Measurements from ENCODE around the gene KCNJ6.
"Not testable (repeated sequence)": the region's sequence is repeated elsewhere in the genome, so short reads cannot be mapped to it uniquely, and the experiment has no call there.

Gene KCNJ6

GRCh38 chr21:37668462-37669239 lies 247.6 kb downstream of the KCNJ6 start:
- H3K27me3 ChIP-seq (ENCODE audit: control insufficient read depth, insufficient read depth, low read length): peaks cover 3% of the 10 kb centered on the region
- no peaks in the 10 kb centered on the region for H3K9me3 ChIP-seq (replicated peaks; ENCODE audit: low read length)
- H3K36me3 ChIP-seq (ENCODE audit: insufficient read depth, low read length): no peaks in the 10 kb centered on the region
- no peak overlapping the region for H3K4me2 ChIP-seq (ENCODE audit: low read length)
- H3K4me3 ChIP-seq (ENCODE audit: low read length): no peak overlapping the region
- H3K9ac ChIP-seq (ENCODE audit: low read depth, low read length): no peak overlapping the region
- H3K4me1 ChIP-seq (ENCODE audit: control insufficient read depth, insufficient read depth, low read length): peaks cover 7% of the 10 kb centered on the region

- H3K36me3 ChIP-seq (ENCODE audit: insufficient read depth, low read length): no peaks in the 10 kb centered on the region
- H3K4me3 ChIP-seq (ENCODE audit: low read length): no peak overlapping the region
- no peak overlapping the region for H3K4me2 ChIP-seq (ENCODE audit: low read length)
- H3K27me3 ChIP-seq (ENCODE audit: control insufficient read depth, insufficient read depth, low read length): no peaks in the 10 kb centered on the region
- H3K4me1 ChIP-seq (ENCODE audit: control insufficient read depth, insufficient read depth, low read length): peaks cover 7% of the 10 kb centered on the region
- H3K9me3 ChIP-seq (replicated peaks; ENCODE audit: low read length): no peaks in the 10 kb centered on the region
- no peak overlapping the region for H3K9ac ChIP-seq (ENCODE audit: low read depth, low read length)
Measured at GRCh38 chr21:37667380-37667779, 248.9 kb downstream of the KCNJ6 start.

DNA sequence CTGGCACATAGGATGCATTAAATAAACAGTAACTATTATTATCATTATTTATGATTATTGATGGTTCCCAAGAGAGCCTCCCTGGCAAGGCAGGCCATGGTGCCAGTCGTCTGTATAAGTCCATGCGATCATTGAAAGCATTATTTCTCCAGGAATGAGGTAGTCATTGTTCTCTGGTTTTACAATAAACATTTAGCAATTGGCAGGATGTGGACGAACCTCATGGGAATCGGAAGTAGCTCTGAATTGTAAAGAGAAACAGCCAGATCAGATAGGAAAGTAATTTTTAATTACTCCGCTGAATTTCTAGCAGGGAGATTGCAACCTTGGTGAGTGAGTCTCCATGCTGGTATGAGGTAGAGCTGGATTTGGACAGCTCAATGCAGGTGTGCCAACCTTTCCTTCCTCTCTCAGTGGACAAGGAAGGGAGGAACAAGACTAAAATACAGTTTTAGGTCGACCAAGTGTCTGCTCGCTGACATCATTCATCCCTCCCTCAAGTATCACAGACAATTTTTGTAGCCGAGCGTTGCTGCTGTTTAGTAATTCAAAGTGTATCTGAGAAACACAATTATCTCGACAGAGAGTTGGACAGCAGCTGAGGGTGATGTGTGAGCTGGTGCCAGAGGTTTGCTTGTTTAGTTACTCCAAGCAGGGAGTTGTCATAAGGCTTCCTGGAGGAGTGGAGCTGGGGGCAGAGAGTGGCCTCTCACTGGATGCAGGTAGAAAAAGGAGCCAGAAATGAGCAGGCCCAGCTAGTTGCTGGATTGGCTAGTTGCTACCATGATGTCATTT lies 250.8 kb downstream of the KCNJ6 start:
- H3K27me3 ChIP-seq (ENCODE audit: control insufficient read depth, insufficient read depth, low read length): no peaks in the 10 kb centered on the region
- H3K4me3 ChIP-seq (ENCODE audit: low read length): no peak overlapping the region
- no peaks in the 10 kb centered on the region for H3K9me3 ChIP-seq (replicated peaks; ENCODE audit: low read length)
- no peaks in the 10 kb centered on the region for H3K36me3 ChIP-seq (ENCODE audit: insufficient read depth, low read length)
- H3K4me2 ChIP-seq (ENCODE audit: low read length): no peak overlapping the region
- no peak overlapping the region for H3K9ac ChIP-seq (ENCODE audit: low read depth, low read length)
- H3K4me1 ChIP-seq (ENCODE audit: control insufficient read depth, insufficient read depth, low read length): no peaks in the 10 kb centered on the region

- H3K27me3 ChIP-seq (ENCODE audit: control insufficient read depth, insufficient read depth, low read length); H3K9me3 ChIP-seq (replicated peaks; ENCODE audit: low read length); H3K4me3 ChIP-seq (ENCODE audit: low read length); H3K36me3 ChIP-seq (ENCODE audit: insufficient read depth, low read length); H3K4me2 ChIP-seq (ENCODE audit: low read length); H3K9ac ChIP-seq (ENCODE audit: low read depth, low read length): not testable (repeated sequence)
- H3K4me1 ChIP-seq (ENCODE audit: control insufficient read depth, insufficient read depth, low read length): peaks cover 22% of the 10 kb centered on the region
Measured at GRCh38 chr21:37662227-37662626, 254.0 kb downstream of the KCNJ6 start.

DNA sequence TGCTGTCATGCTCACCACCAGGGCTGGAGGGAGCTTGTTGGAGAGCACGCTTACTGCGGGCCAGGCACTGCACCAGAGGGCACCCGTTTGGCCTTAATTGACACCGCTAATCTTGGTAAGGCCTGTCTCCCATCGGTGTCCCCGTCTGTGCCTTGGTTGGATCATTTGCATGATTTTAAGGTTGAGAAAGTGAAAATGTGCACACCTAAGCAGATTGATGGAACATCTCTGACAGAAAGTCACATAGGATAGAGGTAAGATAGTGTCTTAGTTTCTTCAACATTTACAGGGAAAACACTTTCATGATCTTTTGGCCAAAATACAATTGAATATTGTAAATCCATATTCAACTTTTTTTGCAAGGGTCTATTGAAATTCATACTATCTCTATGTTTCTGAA lies 255.5 kb downstream of the KCNJ6 start:
- Histone ChIP-seq H3K9me3 (replicated peaks; ENCODE audit: low read length) (no peaks in the 10 kb centered on the region), H3K4me1 (ENCODE audit: control insufficient read depth, insufficient read depth, low read length) (peaks cover 22% of the 10 kb centered on the region), H3K36me3 (ENCODE audit: insufficient read depth, low read length) (no peaks in the 10 kb centered on the region), H3K4me2 (ENCODE audit: low read length) (no peak overlapping the region), H3K27me3 (ENCODE audit: control insufficient read depth, insufficient read depth, low read length) (no peaks in the 10 kb centered on the region), H3K9ac (ENCODE audit: low read depth, low read length) (no peak overlapping the region), H3K4me3 (ENCODE audit: low read length) (no peak overlapping the region)

DNA sequence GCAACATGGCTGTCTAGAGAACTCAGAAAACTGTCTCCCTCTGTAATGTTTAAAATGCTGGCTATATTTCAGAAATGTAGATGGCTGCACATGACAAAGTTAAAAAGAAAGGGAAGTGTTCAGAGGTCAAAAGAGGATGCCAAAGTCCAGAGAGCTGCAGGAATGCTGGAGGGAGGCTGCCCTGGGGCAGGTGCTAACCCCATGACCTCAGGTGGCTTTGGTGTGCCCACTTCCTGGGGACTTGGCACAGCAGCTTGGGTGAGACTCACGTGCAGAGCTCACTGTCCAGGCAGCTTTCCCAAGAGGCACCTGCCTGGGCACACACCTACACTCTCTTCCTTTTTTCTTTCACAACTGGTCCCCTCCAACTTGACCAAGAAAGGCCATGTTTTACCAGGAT lies 256.4 kb downstream of the KCNJ6 start:
- Histone ChIP-seq H3K9ac (ENCODE audit: low read depth, low read length) (no peak overlapping the region), H3K27me3 (ENCODE audit: control insufficient read depth, insufficient read depth, low read length) (no peaks in the 10 kb centered on the region), H3K4me1 (ENCODE audit: control insufficient read depth, insufficient read depth, low read length) (peaks cover 22% of the 10 kb centered on the region), H3K36me3 (ENCODE audit: insufficient read depth, low read length) (no peaks in the 10 kb centered on the region), H3K4me3 (ENCODE audit: low read length) (no peak overlapping the region), H3K4me2 (ENCODE audit: low read length) (no peak overlapping the region), H3K9me3 (replicated peaks; ENCODE audit: low read length) (no peaks in the 10 kb centered on the region)

DNA sequence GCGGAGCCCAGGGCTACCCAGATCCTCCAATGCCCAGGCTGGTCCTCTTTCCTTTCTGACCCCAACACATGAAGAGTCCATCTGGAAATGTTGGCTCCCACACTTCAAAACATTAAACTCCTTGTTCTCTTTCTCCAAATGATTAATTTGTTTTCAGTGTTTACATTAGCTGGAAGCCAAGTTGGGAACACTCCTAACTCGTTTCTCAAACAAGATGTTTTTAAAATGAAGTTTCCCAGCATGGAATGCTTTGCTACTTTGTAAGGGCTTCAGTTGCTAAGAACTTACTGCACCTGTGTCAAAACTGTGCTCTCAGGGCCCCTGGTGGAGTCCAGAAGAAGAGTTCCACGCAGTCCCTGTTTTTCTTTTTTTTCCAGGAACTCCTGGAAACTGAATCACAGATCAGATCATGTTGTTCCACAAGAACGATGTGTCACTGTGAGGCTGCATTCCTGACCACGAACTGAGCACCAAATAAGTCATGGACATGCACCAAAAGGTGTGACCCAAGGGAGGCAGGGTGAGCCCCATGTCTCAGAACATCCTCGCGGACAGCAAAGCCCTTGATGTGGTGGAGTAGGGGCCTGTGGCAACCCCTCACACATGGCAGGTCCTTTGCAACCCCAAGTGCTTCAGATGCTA lies 257.3 kb downstream of the KCNJ6 start:
- H3K4me3 ChIP-seq (ENCODE audit: low read length): peak overlapping the region; percentile 9
- H3K36me3 ChIP-seq (ENCODE audit: insufficient read depth, low read length): no peaks in the 10 kb centered on the region
- no peaks in the 10 kb centered on the region for H3K9me3 ChIP-seq (replicated peaks; ENCODE audit: low read length)
- H3K9ac ChIP-seq (ENCODE audit: low read depth, low read length): no peak overlapping the region
- H3K27me3 ChIP-seq (ENCODE audit: control insufficient read depth, insufficient read depth, low read length): no peaks in the 10 kb centered on the region
- peak overlapping the region; percentile 40 for H3K4me2 ChIP-seq (ENCODE audit: low read length)
- peaks cover 22% of the 10 kb centered on the region for H3K4me1 ChIP-seq (ENCODE audit: control insufficient read depth, insufficient read depth, low read length)

DNA sequence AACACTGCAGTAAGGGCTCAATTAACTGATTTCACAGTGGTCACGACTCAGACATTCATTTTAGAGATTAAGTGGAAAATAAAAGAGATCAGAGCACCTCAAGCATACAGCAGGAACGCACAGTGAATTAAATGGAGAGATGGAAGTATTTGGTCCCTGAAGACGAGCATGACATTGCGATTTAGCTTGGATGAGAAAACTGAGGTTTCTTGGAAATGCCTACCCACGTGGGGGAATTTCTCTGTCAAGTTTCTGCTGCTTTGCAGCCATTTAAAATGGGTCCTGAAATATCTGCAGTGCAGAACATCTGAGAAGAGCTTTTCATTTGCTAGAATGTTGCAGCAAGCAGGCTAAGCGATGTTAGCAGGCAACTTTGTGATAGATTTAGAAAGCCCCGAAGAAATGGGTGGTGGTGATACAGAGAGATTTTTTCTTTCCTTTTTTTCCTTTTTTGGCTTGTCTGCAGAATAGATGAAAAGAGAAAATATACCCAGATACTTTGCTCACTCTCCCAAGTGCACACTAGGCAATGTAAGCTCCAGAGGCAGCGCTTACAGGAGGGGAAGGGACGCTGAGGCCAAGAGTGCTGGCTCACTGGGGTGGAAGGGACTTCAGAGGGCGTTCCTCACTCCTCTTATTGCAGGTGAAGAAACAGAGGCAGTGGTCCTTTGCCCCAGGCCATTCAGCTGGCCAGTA lies 258.0 kb downstream of the KCNJ6 start:
- Histone ChIP-seq H3K9me3 (replicated peaks; ENCODE audit: low read length) (no peaks in the 10 kb centered on the region), H3K4me2 (ENCODE audit: low read length) (peak overlapping the region; percentile 40), H3K9ac (ENCODE audit: low read depth, low read length) (no peak overlapping the region), H3K36me3 (ENCODE audit: insufficient read depth, low read length) (no peaks in the 10 kb centered on the region), H3K27me3 (ENCODE audit: control insufficient read depth, insufficient read depth, low read length) (peaks cover under 1% of the 10 kb centered on the region), H3K4me3 (ENCODE audit: low read length) (peak overlapping the region; percentile 9), H3K4me1 (ENCODE audit: control insufficient read depth, insufficient read depth, low read length) (peaks cover 22% of the 10 kb centered on the region)

GRCh38 chr21:37656899-37657298 lies 259.4 kb downstream of the KCNJ6 start:
- Histone ChIP-seq H3K9me3 (replicated peaks; ENCODE audit: low read length) (no peaks in the 10 kb centered on the region), H3K4me3 (ENCODE audit: low read length) (no peak overlapping the region), H3K4me1 (ENCODE audit: control insufficient read depth, insufficient read depth, low read length) (peaks cover 22% of the 10 kb centered on the region), H3K27me3 (ENCODE audit: control insufficient read depth, insufficient read depth, low read length) (peaks cover 12% of the 10 kb centered on the region), H3K4me2 (ENCODE audit: low read length) (no peak overlapping the region), H3K9ac (ENCODE audit: low read depth, low read length) (no peak overlapping the region), H3K36me3 (ENCODE audit: insufficient read depth, low read length) (no peaks in the 10 kb centered on the region)

- Histone ChIP-seq H3K4me1 (ENCODE audit: control insufficient read depth, insufficient read depth, low read length) (peaks cover 22% of the 10 kb centered on the region), H3K27me3 (ENCODE audit: control insufficient read depth, insufficient read depth, low read length) (peaks cover 12% of the 10 kb centered on the region), H3K9ac (ENCODE audit: low read depth, low read length) (no peak overlapping the region), H3K4me2 (ENCODE audit: low read length) (no peak overlapping the region), H3K4me3 (ENCODE audit: low read length) (no peak overlapping the region), H3K9me3 (replicated peaks; ENCODE audit: low read length) (no peaks in the 10 kb centered on the region), H3K36me3 (ENCODE audit: insufficient read depth, low read length) (no peaks in the 10 kb centered on the region)
Measured at GRCh38 chr21:37655611-37656300, 260.5 kb downstream of the KCNJ6 start.

- H3K9me3 ChIP-seq (replicated peaks; ENCODE audit: low read length): no peaks in the 10 kb centered on the region
- H3K4me3 ChIP-seq (ENCODE audit: low read length): no peak overlapping the region
- H3K9ac ChIP-seq (ENCODE audit: low read depth, low read length): no peak overlapping the region
- H3K4me1 ChIP-seq (ENCODE audit: control insufficient read depth, insufficient read depth, low read length): peaks cover 18% of the 10 kb centered on the region
- H3K27me3 ChIP-seq (ENCODE audit: control insufficient read depth, insufficient read depth, low read length): peaks cover 12% of the 10 kb centered on the region
- no peaks in the 10 kb centered on the region for H3K36me3 ChIP-seq (ENCODE audit: insufficient read depth, low read length)
- no peak overlapping the region for H3K4me2 ChIP-seq (ENCODE audit: low read length)
Measured at GRCh38 chr21:37654596-37654995, 261.7 kb downstream of the KCNJ6 start.
